Keratinocyte (primary cell): ENCODE measurements around the gene RAB11FIP4.

Source experiments
- CTCF ChIP-seq, 3 experiments: IDR thresholded peaks in 1 of 3; conservative IDR thresholded peaks in 1 of 3; optimal IDR thresholded peaks in 1 of 3; 2 replicates in 2 of 3; 3 replicates in 1 of 3; pipeline versions ENCODE3 to v1.5.1; 2011; ENCODE audit warnings: low read length in 3 of 3, mild to moderate bottlenecking in 3 of 3, moderate library complexity in 2 of 3, control low read depth in 1 of 3, inconsistent platforms in 1 of 3; ENCODE audit not compliant: insufficient read depth in 2 of 3; ENCODE audit errors: extremely low read depth in 1 of 3
- EZH2 ChIP-seq: IDR thresholded peaks from one replicate; pipeline ENCODE4 v1.6.1; 2012; ENCODE audit warnings: inconsistent platforms, mild to moderate bottlenecking, low read length, moderate library complexity

- TF ChIP-seq CTCF (optimal IDR thresholded peaks at IDR 0.05 in 1 of 3, IDR thresholded peaks at IDR 0.05 in 1 of 3, conservative IDR thresholded peaks at IDR 0.05 in 1 of 3; ENCODE audit: extremely low read depth in 1 of 3, insufficient read depth in 2 of 3, low read length in 3 of 3) (no peak), EZH2 (no peak)
Observed at GRCh38 chr17:31381165-31381668, 10.3 kb upstream of the RAB11FIP4 start.
